HG03095 (cell line): ENCODE results near the gene CNPPD1.
"Not testable (repeated sequence)": the region's sequence is repeated elsewhere in the genome, so short reads cannot be mapped to it uniquely, and the experiment has no call there.

Source experiments
- ATAC-seq: cut with Tn5 transposase; IDR thresholded peaks from one replicate; pipeline ENCODE4 v1.9.1; 2021; ENCODE audit warnings: moderate library complexity; ENCODE audit not compliant: unreplicated experiment

The CNPPD1 gene

DNA sequence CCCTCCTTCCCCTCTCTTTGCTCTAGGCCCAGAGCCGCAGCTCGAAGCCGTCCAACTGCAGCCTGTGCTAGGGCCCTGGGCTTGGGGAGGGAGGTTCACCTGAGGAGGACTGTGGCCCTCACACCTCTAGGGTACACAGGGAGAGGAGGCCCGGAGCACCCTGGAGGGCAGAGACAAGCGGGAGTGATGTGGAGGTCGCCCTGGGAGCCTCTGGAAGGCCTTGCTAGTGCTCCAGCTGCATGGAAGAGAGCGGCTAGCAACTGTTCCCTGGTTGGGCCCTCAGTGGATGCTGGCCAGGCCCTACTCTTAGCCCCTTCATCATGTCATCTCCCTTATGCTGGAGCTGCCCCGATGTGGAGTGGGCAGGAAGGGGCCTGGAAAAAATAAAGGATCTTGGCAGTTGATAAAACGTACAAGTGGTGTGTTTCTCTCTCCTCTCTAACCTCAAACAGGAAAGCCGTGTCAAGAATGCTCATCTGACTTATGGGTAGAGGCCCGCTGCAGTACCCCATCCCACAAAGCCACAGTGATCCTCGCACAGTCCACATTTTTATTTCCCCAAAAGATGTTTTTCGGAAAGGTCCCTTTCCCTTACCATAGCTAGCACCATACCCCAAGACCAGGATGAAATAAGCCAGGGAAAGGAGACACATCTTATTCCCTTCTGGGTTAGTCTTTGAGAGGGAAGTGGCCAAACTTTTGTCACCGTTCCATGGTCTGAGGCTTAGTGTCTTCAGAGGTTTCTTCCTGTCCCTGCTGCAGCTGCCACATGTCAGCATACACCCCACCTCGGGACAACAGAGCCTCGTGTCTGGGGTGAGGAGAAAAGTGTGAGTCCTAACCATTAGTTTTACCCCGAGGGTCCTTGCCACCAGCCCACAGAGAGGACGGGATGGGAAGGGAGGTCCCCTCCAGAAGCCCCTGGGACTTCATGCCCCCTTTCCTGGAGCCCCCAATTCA is 32.8 kb upstream of the CNPPD1 start:
- ATAC-seq: no peak

GRCh38 chr2:219207884-219208740 is 31.4 kb upstream of the CNPPD1 start:
- ATAC-seq: no peak

GRCh38 chr2:219207134-219207883 is 30.6 kb upstream of the CNPPD1 start:
- ATAC-seq: no peak

DNA sequence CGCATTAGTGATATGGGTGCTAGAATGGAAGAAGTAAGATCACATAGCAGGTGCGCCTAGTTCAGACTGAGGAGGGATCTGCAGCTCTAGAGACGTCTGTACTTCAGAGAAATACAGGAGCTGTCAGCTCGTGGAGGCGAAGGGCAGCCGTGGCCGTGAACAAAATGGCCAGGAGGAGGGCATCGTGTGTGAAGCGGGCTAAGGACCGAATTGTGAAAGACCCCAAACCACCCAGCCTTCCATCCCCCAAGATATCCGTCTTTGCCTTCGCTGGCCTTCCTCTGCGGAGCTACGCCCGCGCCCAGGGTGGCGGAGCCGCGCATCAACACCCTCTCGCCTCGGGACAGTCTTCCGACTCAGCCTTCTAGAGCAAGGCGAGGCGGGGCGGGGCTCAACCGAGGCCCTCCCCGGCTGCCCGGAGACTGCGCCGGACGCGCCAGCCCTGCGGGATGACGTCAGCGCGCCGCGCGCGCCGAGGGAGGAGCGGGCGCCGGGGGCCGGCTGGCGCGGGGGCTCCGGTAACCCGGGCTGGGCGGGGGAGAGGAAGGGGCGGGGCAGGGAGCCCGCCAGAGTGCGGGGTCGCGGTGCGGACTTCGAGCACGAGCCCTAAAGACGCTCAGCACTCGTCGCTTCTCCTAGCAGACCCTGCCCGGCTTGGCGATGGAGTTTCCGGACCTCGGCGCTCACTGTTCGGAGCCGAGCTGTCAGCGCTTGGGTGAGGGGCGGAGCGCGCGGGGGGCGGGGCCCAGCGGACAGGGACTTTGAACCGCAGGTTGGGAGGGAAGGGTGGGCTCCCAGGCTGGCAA is 29.8 kb upstream of the CNPPD1 start, which contains the start of gene ZFAND2B:
Gene ZFAND2B, plus strand, starts transcription at position 455 of the 806 bp plus-strand sequence. Its CDS starts 206 bp downstream, at position 661.
- peak; percentile 96 for ATAC-seq

DNA sequence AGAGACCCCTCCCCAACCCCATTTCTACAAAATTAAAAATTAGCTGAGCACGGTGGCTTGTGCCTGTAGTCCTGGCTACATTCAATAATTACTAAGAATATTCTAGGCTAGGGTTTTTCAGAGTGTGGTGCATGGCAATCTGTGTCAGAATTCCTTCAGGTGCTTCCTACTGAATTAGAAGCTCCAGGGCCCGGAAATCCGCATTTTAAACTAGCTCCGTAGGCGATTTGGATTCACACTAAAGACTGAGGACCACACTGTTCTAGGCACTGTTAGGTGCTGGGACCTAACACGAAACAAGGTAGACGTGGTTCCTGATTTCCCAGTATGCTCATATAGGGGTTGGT is 29.2 kb upstream of the CNPPD1 start:
- ATAC-seq: peak; percentile 16

DNA sequence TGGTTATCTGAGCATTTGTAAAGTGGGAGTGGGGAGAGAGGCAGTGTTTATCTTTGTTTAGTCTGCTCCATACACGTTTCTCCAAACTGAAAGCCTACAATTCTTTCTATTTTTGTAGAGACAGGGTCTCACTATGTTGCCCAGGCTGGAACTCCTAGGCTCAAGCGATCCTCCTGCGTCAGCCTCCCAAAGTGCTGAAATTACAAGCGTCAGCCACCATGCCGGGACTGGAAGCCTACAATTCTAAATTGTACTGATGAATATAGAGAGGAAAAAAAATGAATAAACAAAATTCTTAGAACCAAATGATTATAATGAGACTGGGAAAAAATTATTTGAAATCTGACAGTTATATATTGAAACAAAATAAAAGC is 28.4 kb upstream of the CNPPD1 start:
- no peak for ATAC-seq

GRCh38 chr2:219204425-219205164 is 27.9 kb upstream of the CNPPD1 start:
- ATAC-seq: no peak

- not testable (repeated sequence) for ATAC-seq
These were observed 24.6 kb upstream of the CNPPD1 start for GRCh38 chr2:219201331-219201730.

DNA sequence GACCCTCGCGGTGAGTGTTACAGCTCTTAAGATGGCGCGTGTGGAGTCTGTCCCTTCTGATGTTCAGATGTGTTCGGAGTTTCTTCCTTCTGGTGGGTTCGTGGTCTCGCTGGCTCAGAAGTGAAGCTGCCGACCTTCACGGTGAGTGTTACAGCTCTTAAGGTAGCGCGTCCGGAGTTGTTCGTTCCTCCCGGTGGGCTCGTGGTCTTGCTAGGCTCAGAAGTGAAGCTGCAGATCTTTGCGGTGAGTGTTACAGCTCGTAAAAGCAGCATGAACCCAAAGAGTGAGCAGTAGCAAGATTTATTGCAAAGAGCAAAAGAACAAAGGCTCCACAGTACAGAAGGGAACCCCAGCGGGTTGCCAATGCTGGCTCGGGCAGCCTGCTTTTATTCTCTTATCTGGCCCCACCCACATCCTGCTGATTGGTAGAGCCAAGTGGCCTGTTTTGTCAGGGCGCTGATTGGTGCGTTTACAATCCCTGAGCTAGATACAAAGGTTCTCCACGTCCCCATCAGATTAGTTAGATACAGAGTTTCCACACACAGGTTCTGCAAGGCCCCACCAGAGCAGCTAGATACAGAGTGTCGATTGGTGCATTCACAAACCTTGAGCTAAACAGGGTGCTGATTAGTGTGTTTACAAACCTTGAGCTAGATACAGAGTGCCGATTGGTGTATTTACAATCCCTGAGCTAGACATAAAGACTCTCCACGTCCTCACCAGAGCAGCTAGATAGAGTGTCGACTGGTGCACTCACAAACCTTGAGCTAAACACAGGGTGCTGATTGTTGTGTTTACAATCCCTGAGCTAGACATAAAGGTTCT is 24.0 kb upstream of the CNPPD1 start:
- ATAC-seq: not testable (repeated sequence)

GRCh38 chr2:219199470-219200211 is 22.9 kb upstream of the CNPPD1 start:
- ATAC-seq: no peak

DNA sequence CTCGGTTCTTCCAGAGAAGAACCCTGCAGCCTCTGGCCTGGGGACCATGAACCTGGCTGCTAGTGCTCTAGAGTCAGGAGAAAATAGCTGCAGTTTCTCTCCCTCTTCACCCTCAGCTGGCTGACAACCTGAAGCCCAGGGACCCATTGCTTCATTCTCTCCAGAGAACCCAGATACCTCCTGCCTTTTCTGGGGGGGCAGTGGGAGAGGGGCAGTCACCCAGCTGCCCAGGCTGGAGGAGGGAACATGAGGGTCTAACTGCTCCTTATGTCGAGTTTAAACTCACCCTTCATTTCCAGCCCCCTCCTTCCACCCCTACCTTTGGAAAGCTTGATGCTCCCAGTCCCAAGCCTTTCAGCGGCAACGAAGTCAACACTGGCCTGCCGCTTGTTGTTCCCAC is 22.2 kb upstream of the CNPPD1 start:
- no peak for ATAC-seq

DNA sequence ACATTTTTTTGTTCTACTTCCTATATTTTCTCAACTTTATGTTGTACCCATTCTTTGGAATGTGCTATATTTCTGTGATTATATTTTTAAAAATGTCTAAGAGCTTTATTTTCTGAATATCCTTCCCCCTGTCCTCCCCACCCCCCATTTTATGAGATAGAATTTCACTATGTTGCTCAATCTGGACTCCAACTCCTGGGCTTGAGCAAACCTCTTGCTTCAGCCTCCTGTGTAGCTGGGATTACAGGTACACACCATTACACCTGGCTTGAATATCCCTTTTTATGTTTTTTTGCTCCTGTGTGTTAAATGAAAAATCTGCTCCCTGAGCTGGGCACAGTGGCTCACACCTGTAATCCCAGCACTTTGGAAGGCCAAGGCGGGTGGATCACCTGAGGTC is 20.7 kb upstream of the CNPPD1 start:
- ATAC-seq: no peak

DNA sequence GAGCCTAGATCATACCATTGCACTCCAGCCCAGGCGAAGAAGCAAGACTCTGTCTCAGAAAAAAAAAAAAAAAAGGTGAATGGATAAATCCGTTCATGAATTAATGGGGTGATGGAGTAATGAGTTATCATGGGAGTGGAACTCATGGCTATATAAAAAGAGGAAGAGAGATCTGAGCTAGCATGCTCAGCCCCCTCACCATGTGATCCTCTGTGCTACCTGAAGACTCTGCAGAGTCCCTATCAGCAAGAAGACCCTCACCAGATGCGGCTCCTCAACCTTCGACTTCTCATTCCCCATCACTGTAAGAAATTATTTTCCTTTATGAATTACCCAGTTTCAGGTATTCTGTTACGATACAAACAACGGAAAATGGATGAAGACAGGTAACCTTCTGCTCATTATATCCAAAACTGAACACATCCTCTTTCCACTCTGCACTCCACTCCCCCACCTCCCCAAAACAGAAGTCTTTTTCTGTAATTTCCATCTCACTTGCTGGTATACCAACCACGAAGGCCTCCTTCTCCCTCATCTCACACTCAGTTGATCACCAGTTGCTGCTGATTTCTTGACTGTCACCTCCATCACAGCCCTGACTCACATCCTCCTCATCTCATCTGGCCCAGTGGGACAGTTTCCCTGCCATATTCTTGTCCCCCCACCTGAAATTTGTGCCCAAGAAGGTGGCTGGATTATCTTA is 10.2 kb upstream of the CNPPD1 start:
- ATAC-seq: no peak

- ATAC-seq: no peak
These were observed 7.4 kb upstream of the CNPPD1 start for GRCh38 chr2:219184121-219184520.

DNA sequence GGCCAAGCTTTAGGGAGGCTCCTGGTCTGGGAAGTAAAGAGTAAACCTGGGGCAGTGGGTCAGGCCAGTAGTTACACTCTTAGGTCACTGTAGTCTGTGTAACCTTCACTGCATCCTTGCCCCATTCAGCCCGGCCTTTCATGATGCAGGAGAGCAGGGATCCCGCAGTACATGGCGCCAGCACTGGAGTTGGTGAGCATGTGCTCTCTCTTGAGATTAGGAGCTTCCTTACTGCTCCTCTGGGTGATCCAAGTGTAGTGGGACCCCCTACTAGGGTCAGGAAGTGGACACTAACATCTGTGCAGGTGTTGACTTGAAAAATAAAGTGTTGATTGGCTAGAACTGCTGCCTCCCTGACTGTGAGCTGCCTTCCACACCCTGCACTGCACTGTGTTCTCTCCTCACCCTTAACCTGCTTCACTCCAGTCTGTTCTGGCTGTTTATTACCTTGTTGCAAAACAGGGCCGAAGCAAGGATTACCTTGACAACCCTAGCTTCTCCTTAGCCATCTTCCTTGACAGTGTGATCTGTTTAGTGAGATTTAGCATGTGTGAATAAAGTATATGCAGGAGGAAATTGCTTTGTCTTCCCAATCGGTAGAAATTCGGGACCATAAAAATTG is 6.5 kb upstream of the CNPPD1 start:
- no peak for ATAC-seq

GRCh38 chr2:219182331-219183150 is 5.8 kb upstream of the CNPPD1 start:
- no peak for ATAC-seq
